Amniotic epithelial cell (primary cell): ENCODE results near the gene CDH12.

Experiments
- DNase-seq: peaks from one replicate; pipeline ENCODE4 v3.0.0-alpha.2; 2010; ENCODE audit warnings: low read depth

The CDH12 gene

GRCh38 chr5:21818370-21818720 lies 1034.8 kb downstream of the CDH12 start:
- DNase-seq, result peak; percentile 23

- peak; percentile 31 for DNase-seq
Observed at GRCh38 chr5:21817668-21818369, 1035.3 kb downstream of the CDH12 start.

GRCh38 chr5:21810737-21811316 lies 1042.3 kb downstream of the CDH12 start:
- DNase-seq, result peak; percentile 35

- no peak for DNase-seq
Observed at GRCh38 chr5:21809611-21810010, 1043.5 kb downstream of the CDH12 start.

GRCh38 chr5:21807953-21808352 lies 1045.2 kb downstream of the CDH12 start:
- peak; percentile 24 for DNase-seq

- peak; percentile 67 for DNase-seq
Observed at GRCh38 chr5:21806943-21807342, 1046.2 kb downstream of the CDH12 start.

GRCh38 chr5:21806271-21806670 lies 1046.9 kb downstream of the CDH12 start:
- DNase-seq, result no peak

GRCh38 chr5:21802869-21803490 lies 1050.2 kb downstream of the CDH12 start:
- DNase-seq, result peak; percentile 33

- DNase-seq, result no peak
Observed at GRCh38 chr5:21802100-21802499, 1051.0 kb downstream of the CDH12 start.

GRCh38 chr5:21792748-21793147 lies 1060.4 kb downstream of the CDH12 start:
- no peak for DNase-seq

GRCh38 chr5:21791304-21791703 lies 1061.8 kb downstream of the CDH12 start:
- no peak for DNase-seq

- DNase-seq, result no peak
Observed at GRCh38 chr5:21784487-21784886, 1068.7 kb downstream of the CDH12 start.

- DNase-seq, result no peak
Observed at GRCh38 chr5:21783074-21783679, 1070.0 kb downstream of the CDH12 start.

GRCh38 chr5:21776466-21776865 lies 1076.7 kb downstream of the CDH12 start:
- no peak for DNase-seq

- peak; percentile 4 for DNase-seq
Observed at GRCh38 chr5:21774801-21775200, 1078.3 kb downstream of the CDH12 start.

GRCh38 chr5:21774281-21774680 lies 1078.9 kb downstream of the CDH12 start:
- no peak for DNase-seq

GRCh38 chr5:21773456-21773855 lies 1079.7 kb downstream of the CDH12 start:
- DNase-seq, result no peak

- no peak for DNase-seq
Observed at GRCh38 chr5:21765406-21765805, 1087.7 kb downstream of the CDH12 start.

- DNase-seq, result no peak
Observed at GRCh38 chr5:21739096-21739495, 1114.0 kb downstream of the CDH12 start.

- DNase-seq, result no peak
Observed at GRCh38 chr5:21723500-21723899, 1129.6 kb downstream of the CDH12 start.

- peak; percentile 2 for DNase-seq
Observed at GRCh38 chr5:21711866-21712758, 1141.0 kb downstream of the CDH12 start.

GRCh38 chr5:21709770-21710169 lies 1143.4 kb downstream of the CDH12 start:
- no peak for DNase-seq
